Stimulated activated naive CD4-positive, alpha-beta T cell (primary cell): Measurements from ENCODE around the gene TMEM61.
"Not testable (repeated sequence)": the region's sequence is repeated elsewhere in the genome, so short reads cannot be mapped to it uniquely, and the experiment has no call there.

ENCODE experiments used
- DNase-seq, 6 experiments: peaks; one replicate each; lab custom pipeline; 2025; lab: John Stamatoyannopoulos, UW

TMEM61 gene

GRCh38 chr1:54980528-54981241 lies at the start of gene TMEM61:
Gene TMEM61, plus strand, starts transcription at chr1:54980628. Its CDS starts 438 bp downstream, at chr1:54981066.
- DNase-seq: no peak

DNA sequence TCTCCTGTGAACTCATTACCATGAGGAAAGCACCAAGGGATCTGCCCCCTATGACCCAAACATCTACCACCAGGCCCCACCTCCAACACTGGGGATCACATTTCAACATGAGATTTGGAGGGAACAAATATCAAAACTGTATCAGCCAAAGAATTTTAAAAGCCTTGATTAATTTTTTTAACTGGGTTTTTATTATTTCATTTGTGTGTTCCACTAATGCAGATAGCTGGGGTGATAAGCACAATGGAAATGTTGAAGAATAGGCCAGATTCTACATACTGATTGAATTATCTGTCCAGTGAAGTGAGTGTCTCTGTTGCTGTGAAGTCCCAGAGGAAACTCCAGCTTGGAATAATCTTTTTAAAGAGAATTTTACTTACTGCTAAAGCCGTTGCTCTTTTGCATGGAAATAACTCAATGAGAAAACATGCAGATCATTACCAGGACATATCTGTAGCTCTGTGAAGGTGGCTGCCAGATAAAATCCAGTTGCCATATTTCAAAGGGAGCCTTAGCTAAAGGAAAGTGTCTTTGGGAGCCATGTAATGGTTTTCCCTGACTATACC lies 49.1 kb upstream of the TMEM61 start:
- no peak for DNase-seq

- not testable (repeated sequence) for DNase-seq
These were observed 46.3 kb upstream of the TMEM61 start for GRCh38 chr1:54934081-54934480.

GRCh38 chr1:54934869-54935268 lies 45.6 kb upstream of the TMEM61 start:
- DNase-seq: no peak

GRCh38 chr1:54936791-54937190 lies 43.6 kb upstream of the TMEM61 start:
- DNase-seq: no peak

- DNase-seq: no peak
These were observed 43.0 kb upstream of the TMEM61 start for GRCh38 chr1:54937469-54937868.

GRCh38 chr1:54938955-54939354 lies 41.5 kb upstream of the TMEM61 start:
- DNase-seq: peak in 1 of 6 experiments; percentile 9

DNA sequence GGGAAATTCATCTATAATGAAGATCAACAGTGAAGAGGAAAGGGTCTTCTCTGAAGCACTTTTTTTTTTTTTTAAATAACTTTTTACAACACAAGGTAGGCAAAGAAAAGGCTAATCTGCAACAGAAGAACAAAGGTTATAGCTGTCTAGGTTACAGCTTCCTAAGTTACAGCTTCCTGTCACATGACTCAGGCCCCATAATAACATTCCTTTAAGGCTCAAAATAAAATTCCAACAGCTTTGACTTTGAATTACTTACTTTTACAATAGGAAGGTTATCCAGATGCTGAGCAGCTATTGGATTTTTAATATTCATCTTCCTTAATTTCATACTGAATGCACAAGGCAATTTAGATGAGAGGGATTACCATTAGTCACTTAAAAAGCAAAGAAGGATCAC lies 40.4 kb upstream of the TMEM61 start:
- no peak for DNase-seq

DNA sequence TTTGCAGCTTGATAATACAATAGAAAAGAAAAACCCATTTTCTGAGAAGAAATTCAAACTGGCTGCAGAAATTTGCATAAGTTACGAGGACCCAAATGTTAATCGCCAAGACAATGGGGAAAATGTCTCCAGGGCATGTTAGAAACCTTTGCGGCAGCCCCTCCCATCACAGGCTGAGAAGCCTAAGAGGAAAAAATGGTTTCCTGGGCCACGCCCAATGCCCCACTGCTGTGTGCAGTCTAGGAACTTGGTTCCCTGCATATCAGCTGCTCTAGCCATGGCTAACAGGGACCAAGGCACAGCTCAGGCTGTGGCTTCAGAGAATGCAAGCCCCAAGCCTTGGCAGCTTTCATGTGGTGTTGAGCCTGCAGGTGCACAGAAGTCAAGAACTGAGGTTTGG lies 37.5 kb upstream of the TMEM61 start:
- DNase-seq: no peak

GRCh38 chr1:54944610-54945392 lies 35.6 kb upstream of the TMEM61 start:
- peak in 4 of 6 experiments; percentile 17 to 54 (median 28) for DNase-seq

DNA sequence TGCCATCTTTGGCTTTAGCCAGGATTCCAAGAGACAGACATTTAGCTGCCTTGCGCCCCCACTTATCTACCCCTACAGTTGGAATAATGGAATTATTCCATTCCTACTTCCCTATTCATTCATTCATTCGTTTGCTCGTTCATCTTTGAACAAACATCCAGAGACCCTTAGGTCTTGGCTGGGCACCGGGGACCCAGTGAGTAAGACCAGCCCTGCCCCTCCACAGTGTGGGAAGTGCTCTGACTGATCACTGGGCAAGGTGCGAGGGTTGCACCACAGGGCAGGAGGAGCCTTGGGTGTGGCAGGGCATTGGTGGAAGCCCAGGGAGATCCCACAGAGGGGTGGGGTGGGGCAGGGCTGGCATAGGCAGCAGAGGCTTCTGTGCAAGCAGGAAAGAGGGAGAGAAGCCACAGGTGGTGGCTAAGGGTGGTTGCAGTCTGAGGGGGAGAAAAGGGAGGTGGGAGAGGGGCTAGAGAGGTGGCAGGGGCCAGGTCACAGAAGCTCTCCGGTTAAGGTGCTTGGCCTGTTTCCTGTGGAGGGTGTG lies 35.0 kb upstream of the TMEM61 start:
- no peak for DNase-seq

- no peak for DNase-seq
These were observed 32.9 kb upstream of the TMEM61 start for GRCh38 chr1:54947540-54947939.

- DNase-seq: no peak
These were observed 31.4 kb upstream of the TMEM61 start for GRCh38 chr1:54949053-54949452.

DNA sequence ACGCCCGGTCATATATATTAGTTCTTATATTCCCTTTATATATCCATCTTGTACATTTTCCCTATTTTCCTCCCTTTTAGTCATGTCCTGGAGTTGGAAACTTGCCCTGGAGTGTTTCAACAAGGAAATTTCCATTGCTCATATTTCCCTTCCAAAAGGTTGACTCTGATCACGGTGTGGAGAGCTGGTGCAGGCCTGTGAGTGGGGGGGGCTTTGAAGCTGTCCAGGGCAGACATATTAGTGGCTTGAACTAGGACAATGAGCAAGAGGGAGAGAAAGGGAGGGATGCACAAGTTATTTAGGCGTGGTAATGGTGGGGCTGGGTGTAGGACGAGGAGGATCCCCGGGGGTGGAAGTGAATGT lies 30.4 kb upstream of the TMEM61 start:
- DNase-seq: no peak

GRCh38 chr1:54950369-54951163 lies 29.9 kb upstream of the TMEM61 start:
- DNase-seq: peak in 3 of 6 experiments; percentile 1 to 13 (median 11)

DNA sequence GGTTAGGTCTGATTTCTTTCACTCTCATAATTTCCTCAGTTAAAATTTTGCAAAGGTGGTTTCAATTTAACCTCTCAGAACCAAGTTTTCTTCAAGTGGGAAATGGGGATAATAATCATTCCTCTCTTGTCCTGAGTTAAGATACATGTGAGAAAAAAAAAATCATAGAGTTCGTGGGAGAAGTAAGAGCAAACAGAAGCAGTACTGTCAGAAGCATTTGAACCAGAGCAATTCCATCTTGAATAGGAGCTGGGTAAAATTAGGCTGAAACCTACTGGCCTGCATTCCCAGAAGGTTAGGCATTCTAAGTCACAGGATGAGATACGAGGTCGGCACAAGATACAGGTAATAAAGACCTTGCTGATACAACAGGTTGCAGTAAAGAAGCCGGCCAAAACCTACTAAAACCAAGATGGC lies 28.6 kb upstream of the TMEM61 start:
- no peak for DNase-seq

GRCh38 chr1:54952950-54953718 lies 27.3 kb upstream of the TMEM61 start:
- no peak for DNase-seq

- DNase-seq: no peak
These were observed 26.6 kb upstream of the TMEM61 start for GRCh38 chr1:54953846-54954245.

GRCh38 chr1:54955359-54955758 lies 25.1 kb upstream of the TMEM61 start:
- no peak for DNase-seq

DNA sequence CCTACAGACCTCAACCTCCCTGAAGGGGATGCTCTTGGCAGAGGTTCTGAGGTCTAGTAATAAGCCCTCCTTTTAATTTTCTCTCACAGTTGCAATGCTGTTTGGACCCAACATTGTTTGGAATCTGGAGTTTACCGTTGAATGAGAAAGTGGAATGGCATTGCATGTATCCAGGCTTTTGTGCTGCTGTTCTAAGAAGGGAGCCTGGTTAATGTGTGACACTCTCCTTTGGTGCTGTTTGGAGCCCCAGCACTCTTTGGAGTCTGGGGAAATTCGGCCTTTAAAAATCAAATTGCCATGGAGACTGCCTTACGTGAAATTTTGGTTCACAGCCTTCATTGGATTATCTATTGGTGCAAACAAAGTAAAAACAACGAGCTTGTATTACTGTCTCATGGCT lies 23.7 kb upstream of the TMEM61 start:
- DNase-seq: no peak

- no peak for DNase-seq
These were observed 21.2 kb upstream of the TMEM61 start for GRCh38 chr1:54959241-54959640.
